ENCODE results near the gene PALM3.

Gene PALM3

GRCh38 chr19:14063105-14063504 is 1.2 kb upstream of the PALM3 start:
- no peak overlapping the region for H3K27ac ChIP-seq
- no peak for TF ChIP-seq CTCF (conservative IDR thresholded peaks at IDR 0.05)
- TF ChIP-seq ZFX (IDR thresholded peaks at IDR 0.05) = no peak

- H3K27ac ChIP-seq = no peak overlapping the region
- TF ChIP-seq ZFX (IDR thresholded peaks at IDR 0.05) = no peak
- TF ChIP-seq CTCF (conservative IDR thresholded peaks at IDR 0.05) = no peak
Observed at GRCh38 chr19:14062558-14062855, 631 bp upstream of the PALM3 start.

GRCh38 chr19:14061081-14061749 is 661 bp downstream of the PALM3 start:
- no peak overlapping the region for H3K27ac ChIP-seq
- no peak for TF ChIP-seq CTCF (conservative IDR thresholded peaks at IDR 0.05)
- TF ChIP-seq ZFX (IDR thresholded peaks at IDR 0.05) = no peak

- TF ChIP-seq ZFX (IDR thresholded peaks at IDR 0.05) (no peak), CTCF (conservative IDR thresholded peaks at IDR 0.05) (no peak)
- no peak overlapping the region for H3K27ac ChIP-seq
Observed at GRCh38 chr19:14059652-14060155, 2.2 kb downstream of the PALM3 start.

- TF ChIP-seq ZFX (IDR thresholded peaks at IDR 0.05) (no peak), CTCF (conservative IDR thresholded peaks at IDR 0.05) (peak; percentile 80)
- H3K27ac ChIP-seq = no peak overlapping the region
Observed at GRCh38 chr19:14059093-14059480, 2.8 kb downstream of the PALM3 start.

GRCh38 chr19:14058182-14059092 is 3.4 kb downstream of the PALM3 start:
- H3K27ac ChIP-seq = no peak overlapping the region
- no peak for TF ChIP-seq ZFX (IDR thresholded peaks at IDR 0.05)

- no peak overlapping the region for H3K27ac ChIP-seq
- TF ChIP-seq ZFX (IDR thresholded peaks at IDR 0.05) = no peak
- TF ChIP-seq CTCF (conservative IDR thresholded peaks at IDR 0.05) = no peak
Observed at GRCh38 chr19:14056741-14057356, 5.0 kb downstream of the PALM3 start.

Data from C4-2B (cell line).